Heart left ventricle (tissue), 13 donors: ENCODE results near the gene CYP26A1.

Experiments used
- CTCF ChIP-seq, 12 donors: fragments of 200-600 bp; sonication (generic) in 4 of 12; IDR thresholded peaks; one replicate each; pipeline versions ENCODE4 v1.5.0 to v1.8.0; 2018 to 2022; ENCODE audit warnings: antibody characterized with exemption in 12 of 12, mild to moderate bottlenecking in 5 of 12
- POLR2A ChIP-seq, 2 donors: fragments of 450-650 bp; IDR thresholded peaks; one replicate each; pipeline ENCODE4 v1.6.1; 2017; ENCODE audit warnings: antibody characterized with exemption in 2 of 2, mild to moderate bottlenecking in 2 of 2, moderate library complexity in 2 of 2
- donor health status: ischemic (EF 13 %, LVEDD 7.1; RV severe dilation, severe dysfunction).
- donor health status: DM: no; HTN: yes; CAD: no.
- donor health status: DM: no; HTN: no; CAD: no.
- donor health status: ischemic (EF 25% LVEDD 6.9; RV normal size, moderate dysfunction).
- donor health status: ischemic (EF 25% LVEDD 5.7; RV mildly dilated, moderate dysfunction).
- donor health status: ischemic (EF 35%, LVEDD 5.7; RV mildly dilated, moderate dysfunction).
- donor health status: nonischemic (EF 11% LVEDD 7.7; RV severe dilation, severe dysfunction).
- donor health status: DM: yes; HTN: yes; CAD: no.
- donor health status: PGD.
- donor health status: ischemic (EF 29% LVEDD 5.4; RV normal size, mild dysfunction).
- donor health status: nonischemic (EF 23%, LVEDD 6.1; RV moderate dilation, normal function).

- TF ChIP-seq CTCF (IDR thresholded peaks at IDR 0.05) (no peak), POLR2A (IDR thresholded peaks at IDR 0.05) (no peak)
These were observed 46.2 kb upstream of the CYP26A1 start for GRCh38 chr10:93027508-93027907.
